Sigmoid colon (tissue), 4 donors: ENCODE data around the gene GLDC.

Experiments used
- POLR2A ChIP-seq, 2 donors: fragments of 450-650 bp; IDR thresholded peaks; one replicate each; pipeline ENCODE4 v1.6.1; 2016; ENCODE audit warnings: antibody characterized with exemption in 2 of 2, mild to moderate bottlenecking in 2 of 2, moderate library complexity in 2 of 2
- POLR2AphosphoS5 ChIP-seq, 4 donors: sonication (generic); formaldehyde crosslinking; IDR thresholded peaks; one replicate each; pipeline ENCODE4 v1.6.1; 2017; ENCODE audit warnings: antibody characterized with exemption in 4 of 4
- TF ChIP-seq, protein P1 (sequence below), 4 experiments: fragments of 450-650 bp in 3 of 4; fragments of 200-600 bp in 1 of 4; IDR thresholded peaks; one replicate each; pipeline ENCODE4 v1.5.1; 2016 to 2019; ENCODE audit warnings: antibody characterized with exemption in 4 of 4, mild to moderate bottlenecking in 3 of 4, moderate library complexity in 2 of 4

DNA sequence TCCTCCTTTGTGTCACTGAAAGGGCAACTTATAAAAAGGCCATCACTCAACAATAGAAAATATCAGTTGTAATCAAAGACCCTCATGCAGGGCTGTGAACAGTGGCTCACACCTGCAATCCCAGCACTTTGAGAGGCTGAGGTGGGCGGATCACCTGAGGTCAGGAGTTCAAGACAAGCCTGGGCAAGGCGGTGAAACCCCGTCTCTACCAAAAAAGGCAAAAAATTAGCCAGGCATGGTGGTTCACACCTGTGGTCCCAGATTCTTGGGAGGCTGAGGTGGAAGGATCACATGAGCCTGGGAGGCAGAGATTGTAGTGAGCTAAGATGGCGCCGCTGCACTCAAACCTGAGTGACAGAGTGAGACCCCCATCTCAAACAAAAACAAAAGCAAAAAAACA is 24.7 kb downstream of the GLDC start:
- no peak for TF ChIP-seq POLR2AphosphoS5 (IDR thresholded peaks at IDR 0.05)
- TF ChIP-seq, protein P1, sequence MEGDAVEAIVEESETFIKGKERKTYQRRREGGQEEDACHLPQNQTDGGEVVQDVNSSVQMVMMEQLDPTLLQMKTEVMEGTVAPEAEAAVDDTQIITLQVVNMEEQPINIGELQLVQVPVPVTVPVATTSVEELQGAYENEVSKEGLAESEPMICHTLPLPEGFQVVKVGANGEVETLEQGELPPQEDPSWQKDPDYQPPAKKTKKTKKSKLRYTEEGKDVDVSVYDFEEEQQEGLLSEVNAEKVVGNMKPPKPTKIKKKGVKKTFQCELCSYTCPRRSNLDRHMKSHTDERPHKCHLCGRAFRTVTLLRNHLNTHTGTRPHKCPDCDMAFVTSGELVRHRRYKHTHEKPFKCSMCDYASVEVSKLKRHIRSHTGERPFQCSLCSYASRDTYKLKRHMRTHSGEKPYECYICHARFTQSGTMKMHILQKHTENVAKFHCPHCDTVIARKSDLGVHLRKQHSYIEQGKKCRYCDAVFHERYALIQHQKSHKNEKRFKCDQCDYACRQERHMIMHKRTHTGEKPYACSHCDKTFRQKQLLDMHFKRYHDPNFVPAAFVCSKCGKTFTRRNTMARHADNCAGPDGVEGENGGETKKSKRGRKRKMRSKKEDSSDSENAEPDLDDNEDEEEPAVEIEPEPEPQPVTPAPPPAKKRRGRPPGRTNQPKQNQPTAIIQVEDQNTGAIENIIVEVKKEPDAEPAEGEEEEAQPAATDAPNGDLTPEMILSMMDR (IDR thresholded peaks at IDR 0.05) = no peak
- no peak for TF ChIP-seq POLR2A (IDR thresholded peaks at IDR 0.05)
